HG03342 (cell line): ENCODE measurements around the gene PPP1R9A.

Source experiments
- ATAC-seq: cut with Tn5 transposase; IDR thresholded peaks from one replicate; pipeline ENCODE4 v1.9.1; 2021; ENCODE audit warnings: mild to moderate bottlenecking, moderate library complexity; ENCODE audit not compliant: unreplicated experiment

The PPP1R9A gene

GRCh38 chr7:95191795-95192194 is 284.4 kb downstream of the PPP1R9A start:
- ATAC-seq, result no peak

GRCh38 chr7:95198863-95199262 is 291.5 kb downstream of the PPP1R9A start:
- no peak for ATAC-seq

GRCh38 chr7:95199779-95200558 is 292.6 kb downstream of the PPP1R9A start:
- ATAC-seq, result peak; percentile 57

GRCh38 chr7:95200741-95201140 is 293.3 kb downstream of the PPP1R9A start:
- no peak for ATAC-seq

GRCh38 chr7:95201727-95202126 is 294.3 kb downstream of the PPP1R9A start:
- no peak for ATAC-seq

GRCh38 chr7:95204618-95205017 is 297.2 kb downstream of the PPP1R9A start:
- ATAC-seq, result no peak

GRCh38 chr7:95205665-95206225 is 298.4 kb downstream of the PPP1R9A start:
- no peak for ATAC-seq

- no peak for ATAC-seq
Observed at GRCh38 chr7:95209276-95209675, 301.9 kb downstream of the PPP1R9A start.

- no peak for ATAC-seq
Observed at GRCh38 chr7:95209788-95210187, 302.4 kb downstream of the PPP1R9A start.

GRCh38 chr7:95213148-95213547 is 305.8 kb downstream of the PPP1R9A start:
- ATAC-seq, result no peak

- ATAC-seq, result no peak
Observed at GRCh38 chr7:95213809-95214492, 306.6 kb downstream of the PPP1R9A start.

GRCh38 chr7:95219721-95220120 is 312.3 kb downstream of the PPP1R9A start:
- no peak for ATAC-seq

- ATAC-seq, result no peak
Observed at GRCh38 chr7:95220328-95220727, 312.9 kb downstream of the PPP1R9A start.

GRCh38 chr7:95225301-95225700 is 317.9 kb downstream of the PPP1R9A start:
- ATAC-seq, result no peak

GRCh38 chr7:95229301-95229700 is 321.9 kb downstream of the PPP1R9A start:
- ATAC-seq, result no peak

- no peak for ATAC-seq
Observed at GRCh38 chr7:95238252-95238943, 331.0 kb downstream of the PPP1R9A start.

- ATAC-seq, result no peak
Observed at GRCh38 chr7:95240921-95241320, 333.5 kb downstream of the PPP1R9A start.

- no peak for ATAC-seq
Observed at GRCh38 chr7:95242266-95242665, 334.9 kb downstream of the PPP1R9A start.

GRCh38 chr7:95244616-95245015 is 337.2 kb downstream of the PPP1R9A start:
- ATAC-seq, result no peak

GRCh38 chr7:95245828-95246500 is 338.6 kb downstream of the PPP1R9A start:
- no peak for ATAC-seq

GRCh38 chr7:95246831-95247370 is 339.5 kb downstream of the PPP1R9A start:
- ATAC-seq, result peak; percentile 75
